Nucleus accumbens (tissue), 56 donors: Measurements from ENCODE around the gene SNCAIP.
A peak's percentile ranks its signal among the peaks of the same experiment; 100 is the strongest.

Source experiments
- DNase-seq, 56 donors: peaks; one replicate each; lab custom pipeline; 2025; lab: John Stamatoyannopoulos, UW

SNCAIP gene

GRCh38 chr5:122390694-122391093 lies 78.7 kb downstream of the SNCAIP start:
- DNase-seq, result peak in 1 of 56 donors; percentile 10

- no peak for DNase-seq
These were observed 79.6 kb downstream of the SNCAIP start for GRCh38 chr5:122391621-122392020.

GRCh38 chr5:122392224-122392623 lies 80.2 kb downstream of the SNCAIP start:
- DNase-seq, result no peak

GRCh38 chr5:122392824-122393223 lies 80.8 kb downstream of the SNCAIP start:
- no peak for DNase-seq

GRCh38 chr5:122394284-122394930 lies 82.4 kb downstream of the SNCAIP start:
- no peak for DNase-seq

GRCh38 chr5:122398016-122398415 lies 86.0 kb downstream of the SNCAIP start:
- DNase-seq, result no peak

GRCh38 chr5:122400341-122400740 lies 88.3 kb downstream of the SNCAIP start:
- DNase-seq, result no peak

GRCh38 chr5:122400938-122401337 lies 88.9 kb downstream of the SNCAIP start:
- peak in 11 of 56 donors; percentile 2 to 29 (median 7) for DNase-seq

- no peak for DNase-seq
These were observed 90.1 kb downstream of the SNCAIP start for GRCh38 chr5:122401976-122402725.

GRCh38 chr5:122402955-122403685 lies 91.1 kb downstream of the SNCAIP start:
- DNase-seq, result no peak

- DNase-seq, result no peak
These were observed 92.0 kb downstream of the SNCAIP start for GRCh38 chr5:122404018-122404417.

GRCh38 chr5:122404653-122405362 lies 92.8 kb downstream of the SNCAIP start:
- DNase-seq, result no peak

- no peak for DNase-seq
These were observed 93.7 kb downstream of the SNCAIP start for GRCh38 chr5:122405751-122406150.

- DNase-seq, result no peak
These were observed 94.1 kb downstream of the SNCAIP start for GRCh38 chr5:122406181-122406580.

- DNase-seq, result no peak
These were observed 96.7 kb downstream of the SNCAIP start for GRCh38 chr5:122408592-122409224.

- DNase-seq, result no peak
These were observed 100.9 kb downstream of the SNCAIP start for GRCh38 chr5:122412966-122413365.

- no peak for DNase-seq
These were observed 101.7 kb downstream of the SNCAIP start for GRCh38 chr5:122413722-122414121.

GRCh38 chr5:122415030-122415800 lies 103.2 kb downstream of the SNCAIP start:
- peak in 40 of 56 donors; percentile 3 to 69 (median 26) for DNase-seq

GRCh38 chr5:122415801-122416120 lies 103.7 kb downstream of the SNCAIP start:
- no peak for DNase-seq
